OCI-M2 (cell line): ENCODE measurements around the gene UBTF.

Experiments used
- DNase-seq: peaks from one replicate; lab custom pipeline; 2025; ENCODE audit not compliant: unreplicated experiment; lab: John Stamatoyannopoulos, UW

Gene UBTF

GRCh38 chr17:44170499-44171201, 48.8 kb downstream of the UBTF start, which contains the start of gene ASB16:
ASB16 (plus strand) TSS chr17:44170704; CDS start chr17:44170790, 86 bp downstream.
- no peak for DNase-seq

- DNase-seq = no peak
Observed at GRCh38 chr17:44170135-44170498, 49.4 kb downstream of the UBTF start.

GRCh38 chr17:44167181-44167861, 52.2 kb downstream of the UBTF start:
- no peak for DNase-seq

- no peak for DNase-seq
Observed at GRCh38 chr17:44164476-44164875, 55.0 kb downstream of the UBTF start.

GRCh38 chr17:44159519-44160210, 59.8 kb downstream of the UBTF start:
- DNase-seq = no peak

GRCh38 chr17:44155488-44155887, 64.0 kb downstream of the UBTF start:
- no peak for DNase-seq
